K562 (cell line): ENCODE measurements around the gene PELI2. TPM values are rescaled to one million over a fixed set of nuclear protein-coding genes. Genes with fewer than 3 reads are reported as not detected.

ENCODE experiments used
- ATAC-seq: fragments of 200-7000 bp; cut with Tn5 transposase; 3 replicates; pipeline ENCODE4 v1.9.1; 2020; ENCODE audit warnings: moderate library complexity
- BruUV-seq: library from RNA; stranded (reverse); fragments of 400-500 nt; replicated peaks from 2 replicates; lab custom pipeline; 2021; lab: Mats Ljungman, UMichigan
- CTCF ChIA-PET: fragments of 300-600 bp; formaldehyde crosslinking; extraction: SDS; loops from one replicate; lab custom pipeline; 2021; ENCODE audit warnings: low intra/inter-chr PET ratio; lab: Yijun Ruan, JAX
- POLR2A ChIA-PET: fragments of 300-600, 350-650 bp; sonication (Branson Sonifier 250); formaldehyde crosslinking; extraction: SDS; loops from one replicate; lab custom pipeline; 2021; ENCODE audit warnings: antibody characterized with exemption, inconsistent platforms; lab: Yijun Ruan, JAX
- DNase-seq, 4 experiments: peaks; one replicate each; pipeline versions ENCODE4 v3.0.0 to v3.0.0-alpha.2; 2011 to 2018; ENCODE audit warnings: low spot score in 3 of 4, mixed read lengths in 3 of 4; ENCODE audit errors: extremely low read depth in 1 of 4
- FAIRE-seq: peaks from 2 replicates; lab custom pipeline; 2011; peaks lifted over from hg19 to GRCh38; lab: Jason Lieb, UNC
- H2AFZ ChIP-seq: 2 replicates; pipeline ENCODE4 v1.6.0; 2011; ENCODE audit warnings: low read depth, low read length, control low read depth, inconsistent platforms
- H3K27ac ChIP-seq: fragments of 200-600 bp; 3 replicates; pipeline ENCODE4 v1.8.0; 2011; ENCODE audit warnings: low read depth, mild to moderate bottlenecking, control low read depth, inconsistent platforms, low read length, moderate library complexity, mixed read lengths; ENCODE audit errors: extremely low read depth
- H3K27me3 ChIP-seq, 2 experiments: fragments of 300-600 bp in 1 of 2; 2 replicates in 1 of 2; 3 replicates in 1 of 2; pipeline versions ENCODE4 v1.6.0 to v1.8.0; 2011; ENCODE audit warnings: inconsistent platforms in 2 of 2, low read length in 2 of 2, mild to moderate bottlenecking in 1 of 2, mixed read lengths in 1 of 2, moderate library complexity in 1 of 2; ENCODE audit not compliant: control insufficient read depth in 2 of 2, insufficient read depth in 2 of 2
- H3K36me3 ChIP-seq: fragments of 300-600 bp; 3 replicates; pipeline ENCODE4 v1.8.0; 2011; ENCODE audit warnings: mild to moderate bottlenecking, low read length, inconsistent platforms; ENCODE audit not compliant: control insufficient read depth, insufficient read depth
- H3K4me1 ChIP-seq, 2 experiments: fragments of 200-600 bp in 1 of 2; replicated peaks in 1 of 2; 2 replicates in 1 of 2; 3 replicates in 1 of 2; pipeline versions ENCODE4 v1.5.1 to v1.8.0; 2011; ENCODE audit warnings: inconsistent platforms in 2 of 2, low read length in 2 of 2, mild to moderate bottlenecking in 1 of 2, mixed read lengths in 1 of 2, moderate library complexity in 1 of 2; ENCODE audit not compliant: control insufficient read depth in 2 of 2, insufficient read depth in 2 of 2
- H3K4me2 ChIP-seq: 2 replicates; pipeline ENCODE4 v1.6.1; 2011; ENCODE audit warnings: low read length, control low read depth, inconsistent platforms, mixed read lengths; ENCODE audit not compliant: insufficient read depth
- H3K4me3 ChIP-seq: fragments of 200-600 bp; sonication (generic), shearing (Covaris generic); 2 replicates; pipeline ENCODE4 v1.5.1; 2016; ENCODE audit warnings: control low read depth, inconsistent platforms
- H3K79me2 ChIP-seq: fragments of 200-600 bp; 3 replicates; pipeline ENCODE4 v1.8.0; 2011; ENCODE audit warnings: low read length, inconsistent platforms; ENCODE audit not compliant: control insufficient read depth, insufficient read depth
- H3K9ac ChIP-seq, 2 experiments: 2 replicates each; pipeline versions ENCODE4 v1.6.0 to v1.6.1; 2011; ENCODE audit warnings: low read depth in 2 of 2, low read length in 2 of 2, control low read depth in 1 of 2, inconsistent platforms in 1 of 2, mild to moderate bottlenecking in 1 of 2, mixed read lengths in 1 of 2; ENCODE audit not compliant: insufficient read depth in 1 of 2
- H3K9me1 ChIP-seq: one replicate; pipeline ENCODE4 v1.6.0; 2011; ENCODE audit warnings: inconsistent platforms, mild to moderate bottlenecking, low read length, moderate library complexity; ENCODE audit not compliant: control insufficient read depth, insufficient read depth
- H3K9me3 ChIP-seq: replicated peaks from 2 replicates; pipeline ENCODE4 v1.5.1; 2011; ENCODE audit warnings: low read depth, low read length, inconsistent platforms; ENCODE audit not compliant: control insufficient read depth, insufficient read depth
- H4K20me1 ChIP-seq: replicated peaks from 2 replicates; pipeline ENCODE4 v1.6.1; 2011; ENCODE audit warnings: low read length, inconsistent platforms, mixed read lengths; ENCODE audit not compliant: control insufficient read depth, insufficient read depth
- EP300 ChIP-seq: IDR thresholded peaks from 2 replicates; pipeline ENCODE4 v1.6.1; 2012; ENCODE audit warnings: low read length, improper control_type of control experiment
- LEF1 ChIP-seq: fragments of 450-650 bp; IDR thresholded peaks from 2 replicates; pipeline ENCODE4 v1.6.1; 2016; ENCODE audit warnings: mild to moderate bottlenecking
- MTA3 ChIP-seq: fragments of 450-650 bp; formaldehyde crosslinking; IDR thresholded peaks from 2 replicates; pipeline ENCODE4 v1.6.1; 2017; ENCODE audit warnings: mild to moderate bottlenecking, borderline replicate concordance
- WGBS: fragments of 100-300 bp; shearing (Covaris generic); methylation state at CpG from one replicate; pipeline ENCODE4 v1.1.6; 2016; ENCODE audit warnings: low coverage, mixed read lengths; ENCODE audit not compliant: insufficient coverage; ENCODE audit errors: missing lambda C conversion rate; 5-methylcytosine and 5-hydroxymethylcytosine counted together
- in situ Hi-C: fragments of 300-500 bp; cut with MboI; formaldehyde crosslinking; loops from 4 replicates; pipeline ENCODE4 v1.15.0; 2018; ENCODE audit warnings: inconsistent platforms, mixed read lengths
- intact Hi-C: fragments of 100-400 bp; cut with micrococcal nuclease; formaldehyde crosslinking; loops from 2 replicates; pipeline ENCODE4 v1.14.2; 2022
- polyA plus RNA-seq, 8 experiments: library from polyadenylated mRNA; depleted of rRNA in 4 of 8; stranded (reverse) in 5 of 8; unstranded in 3 of 8; fragments of >200 nt; fragmentation: Nextera tagmentation in 2 of 8; fragmentation: Illumina TruSeq in 1 of 8; extraction: Ambion mirVana in 2 of 8; extraction: Trizol in 1 of 8; gene quantifications; 2 replicates each; pipeline versions ENCODE4 v1.2.1 to v1.2.3, GENCODE V29; 2011 to 2014; ENCODE audit warnings: inconsistent platforms in 1 of 8, missing spikeins in 1 of 8
- total RNA-seq, 7 experiments: library from RNA; depleted of rRNA in 6 of 7; stranded (reverse); fragments of >200 nt in 6 of 7; fragmentation: Illumina TruSeq in 2 of 7; extraction: Trizol in 2 of 7; gene quantifications; 2 replicates each; pipeline versions ENCODE4 v1.2.1 to v1.2.3, GENCODE V29; 2011 to 2021; ENCODE audit warnings: low replicate concordance in 1 of 7
- TF ChIP-seq, protein P1 (sequence below): fragments of 450-650 bp; IDR thresholded peaks from 2 replicates; pipeline ENCODE4 v1.6.1; 2016; ENCODE audit warnings: missing biosample characterization, missing genetic modification characterization
- TF ChIP-seq, protein P2 (sequence below), 2 experiments: fragments of 150-350 bp in 1 of 2; IDR thresholded peaks; 2 replicates each; pipeline ENCODE4 v1.6.1; 2012 to 2016; ENCODE audit warnings: low read depth in 2 of 2, low read length in 2 of 2, mild to moderate bottlenecking in 1 of 2, moderate library complexity in 1 of 2
- TF ChIP-seq, protein P3 (sequence below): fragments of 250-450 bp; sonication (Bioruptor Pico); IDR thresholded peaks from 2 replicates; pipeline ENCODE4 v1.4.0; 2020
- TF ChIP-seq, protein P4 (sequence below): sonication (generic); formaldehyde crosslinking; IDR thresholded peaks from 2 replicates; pipeline ENCODE4 v1.8.0; 2022; ENCODE audit warnings: mild to moderate bottlenecking, low read depth, missing genetic modification reagents

The PELI2 gene
- total and polyA plus RNA-seq, 9 of the 15 experiments (the other 6 are each of a cell fraction or from before 2014, with no cell fraction given): 0.20 to 1.5 (median 0.44) TPM

DNA sequence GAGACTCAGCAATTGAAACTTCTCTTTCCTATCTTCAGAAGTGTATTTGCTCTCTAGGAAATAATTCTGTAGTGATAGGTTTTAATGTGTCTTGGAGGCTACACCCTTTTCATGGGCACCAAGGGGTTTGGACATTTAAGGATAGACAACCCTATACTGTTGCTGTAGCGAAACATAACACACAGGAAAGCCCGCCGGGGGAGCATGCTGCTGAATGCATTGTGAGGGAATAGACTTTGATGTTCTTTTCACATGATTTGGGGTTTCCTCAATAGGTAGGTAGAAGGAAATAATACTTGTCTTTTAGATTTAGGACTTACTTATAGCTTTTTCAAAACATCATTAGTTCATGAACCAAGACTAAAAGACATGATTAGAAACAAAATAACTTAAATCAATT lies 97.0 kb downstream of the PELI2 start:
- WGBS: 93% methylated on average over 3 of the region's 3 CpGs
- no peak for ATAC-seq
- Histone ChIP-seq H3K9ac (no peak overlapping the region), H3K4me3 (no peak overlapping the region), H3K36me3 (no peaks in the 10 kb centered on the region), H4K20me1 (no peaks in the 10 kb centered on the region), H3K9me3 (no peaks in the 10 kb centered on the region), H2AFZ (no peak overlapping the region), H3K4me1 (peaks cover 6 to 26% of the 10 kb centered on the region in 2 experiments; a peak in 4 of 5 replicates), H3K27ac (no peak overlapping the region), H3K27me3 (no peaks in the 10 kb centered on the region), H3K4me2 (no peak overlapping the region), H3K9me1 (no peaks in the 10 kb centered on the region)
- BruUV-seq: no TSS peak
- ChIA-PET POLR2A (interaction anchor here (1.0 kb wide), 1 partner anchor 10 kb away, joined by 6 read pairs; no protein-coding TSS in a partner anchor), CTCF (no interaction called here)
- intact Hi-C loops (loop anchor here (10.0 kb wide), 1 partner anchor 120 kb away; no protein-coding TSS in a partner anchor), in situ Hi-C loops (no loop called here)
- FAIRE-seq: no peak
- TF ChIP-seq, protein P1, sequence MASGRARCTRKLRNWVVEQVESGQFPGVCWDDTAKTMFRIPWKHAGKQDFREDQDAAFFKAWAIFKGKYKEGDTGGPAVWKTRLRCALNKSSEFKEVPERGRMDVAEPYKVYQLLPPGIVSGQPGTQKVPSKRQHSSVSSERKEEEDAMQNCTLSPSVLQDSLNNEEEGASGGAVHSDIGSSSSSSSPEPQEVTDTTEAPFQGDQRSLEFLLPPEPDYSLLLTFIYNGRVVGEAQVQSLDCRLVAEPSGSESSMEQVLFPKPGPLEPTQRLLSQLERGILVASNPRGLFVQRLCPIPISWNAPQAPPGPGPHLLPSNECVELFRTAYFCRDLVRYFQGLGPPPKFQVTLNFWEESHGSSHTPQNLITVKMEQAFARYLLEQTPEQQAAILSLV (tag): no peak
- TF ChIP-seq EP300: no peak
- TF ChIP-seq, protein P2, sequence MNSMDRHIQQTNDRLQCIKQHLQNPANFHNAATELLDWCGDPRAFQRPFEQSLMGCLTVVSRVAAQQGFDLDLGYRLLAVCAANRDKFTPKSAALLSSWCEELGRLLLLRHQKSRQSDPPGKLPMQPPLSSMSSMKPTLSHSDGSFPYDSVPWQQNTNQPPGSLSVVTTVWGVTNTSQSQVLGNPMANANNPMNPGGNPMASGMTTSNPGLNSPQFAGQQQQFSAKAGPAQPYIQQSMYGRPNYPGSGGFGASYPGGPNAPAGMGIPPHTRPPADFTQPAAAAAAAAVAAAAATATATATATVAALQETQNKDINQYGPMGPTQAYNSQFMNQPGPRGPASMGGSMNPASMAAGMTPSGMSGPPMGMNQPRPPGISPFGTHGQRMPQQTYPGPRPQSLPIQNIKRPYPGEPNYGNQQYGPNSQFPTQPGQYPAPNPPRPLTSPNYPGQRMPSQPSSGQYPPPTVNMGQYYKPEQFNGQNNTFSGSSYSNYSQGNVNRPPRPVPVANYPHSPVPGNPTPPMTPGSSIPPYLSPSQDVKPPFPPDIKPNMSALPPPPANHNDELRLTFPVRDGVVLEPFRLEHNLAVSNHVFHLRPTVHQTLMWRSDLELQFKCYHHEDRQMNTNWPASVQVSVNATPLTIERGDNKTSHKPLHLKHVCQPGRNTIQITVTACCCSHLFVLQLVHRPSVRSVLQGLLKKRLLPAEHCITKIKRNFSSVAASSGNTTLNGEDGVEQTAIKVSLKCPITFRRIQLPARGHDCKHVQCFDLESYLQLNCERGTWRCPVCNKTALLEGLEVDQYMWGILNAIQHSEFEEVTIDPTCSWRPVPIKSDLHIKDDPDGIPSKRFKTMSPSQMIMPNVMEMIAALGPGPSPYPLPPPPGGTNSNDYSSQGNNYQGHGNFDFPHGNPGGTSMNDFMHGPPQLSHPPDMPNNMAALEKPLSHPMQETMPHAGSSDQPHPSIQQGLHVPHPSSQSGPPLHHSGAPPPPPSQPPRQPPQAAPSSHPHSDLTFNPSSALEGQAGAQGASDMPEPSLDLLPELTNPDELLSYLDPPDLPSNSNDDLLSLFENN (IDR thresholded peaks at IDR 0.05; ENCODE audit: low read depth in 2 of 2, low read length in 2 of 2): no peak
- TF ChIP-seq, protein P3, sequence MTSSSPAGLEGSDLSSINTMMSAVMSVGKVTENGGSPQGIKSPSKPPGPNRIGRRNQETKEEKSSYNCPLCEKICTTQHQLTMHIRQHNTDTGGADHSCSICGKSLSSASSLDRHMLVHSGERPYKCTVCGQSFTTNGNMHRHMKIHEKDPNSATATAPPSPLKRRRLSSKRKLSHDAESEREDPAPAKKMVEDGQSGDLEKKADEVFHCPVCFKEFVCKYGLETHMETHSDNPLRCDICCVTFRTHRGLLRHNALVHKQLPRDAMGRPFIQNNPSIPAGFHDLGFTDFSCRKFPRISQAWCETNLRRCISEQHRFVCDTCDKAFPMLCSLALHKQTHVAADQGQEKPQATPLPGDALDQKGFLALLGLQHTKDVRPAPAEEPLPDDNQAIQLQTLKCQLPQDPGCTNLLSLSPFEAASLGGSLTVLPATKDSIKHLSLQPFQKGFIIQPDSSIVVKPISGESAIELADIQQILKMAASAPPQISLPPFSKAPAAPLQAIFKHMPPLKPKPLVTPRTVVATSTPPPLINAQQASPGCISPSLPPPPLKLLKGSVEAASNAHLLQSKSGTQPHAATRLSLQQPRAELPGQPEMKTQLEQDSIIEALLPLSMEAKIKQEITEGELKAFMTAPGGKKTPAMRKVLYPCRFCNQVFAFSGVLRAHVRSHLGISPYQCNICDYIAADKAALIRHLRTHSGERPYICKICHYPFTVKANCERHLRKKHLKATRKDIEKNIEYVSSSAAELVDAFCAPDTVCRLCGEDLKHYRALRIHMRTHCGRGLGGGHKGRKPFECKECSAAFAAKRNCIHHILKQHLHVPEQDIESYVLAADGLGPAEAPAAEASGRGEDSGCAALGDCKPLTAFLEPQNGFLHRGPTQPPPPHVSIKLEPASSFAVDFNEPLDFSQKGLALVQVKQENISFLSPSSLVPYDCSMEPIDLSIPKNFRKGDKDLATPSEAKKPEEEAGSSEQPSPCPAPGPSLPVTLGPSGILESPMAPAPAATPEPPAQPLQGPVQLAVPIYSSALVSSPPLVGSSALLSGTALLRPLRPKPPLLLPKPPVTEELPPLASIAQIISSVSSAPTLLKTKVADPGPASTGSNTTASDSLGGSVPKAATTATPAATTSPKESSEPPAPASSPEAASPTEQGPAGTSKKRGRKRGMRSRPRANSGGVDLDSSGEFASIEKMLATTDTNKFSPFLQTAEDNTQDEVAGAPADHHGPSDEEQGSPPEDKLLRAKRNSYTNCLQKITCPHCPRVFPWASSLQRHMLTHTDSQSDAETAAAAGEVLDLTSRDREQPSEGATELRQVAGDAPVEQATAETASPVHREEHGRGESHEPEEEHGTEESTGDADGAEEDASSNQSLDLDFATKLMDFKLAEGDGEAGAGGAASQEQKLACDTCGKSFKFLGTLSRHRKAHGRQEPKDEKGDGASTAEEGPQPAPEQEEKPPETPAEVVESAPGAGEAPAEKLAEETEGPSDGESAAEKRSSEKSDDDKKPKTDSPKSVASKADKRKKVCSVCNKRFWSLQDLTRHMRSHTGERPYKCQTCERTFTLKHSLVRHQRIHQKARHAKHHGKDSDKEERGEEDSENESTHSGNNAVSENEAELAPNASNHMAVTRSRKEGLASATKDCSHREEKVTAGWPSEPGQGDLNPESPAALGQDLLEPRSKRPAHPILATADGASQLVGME (CRISPR knock-in tag): no peak
- TF ChIP-seq MTA3: no peak
- TF ChIP-seq LEF1: no peak
- TF ChIP-seq, protein P4, sequence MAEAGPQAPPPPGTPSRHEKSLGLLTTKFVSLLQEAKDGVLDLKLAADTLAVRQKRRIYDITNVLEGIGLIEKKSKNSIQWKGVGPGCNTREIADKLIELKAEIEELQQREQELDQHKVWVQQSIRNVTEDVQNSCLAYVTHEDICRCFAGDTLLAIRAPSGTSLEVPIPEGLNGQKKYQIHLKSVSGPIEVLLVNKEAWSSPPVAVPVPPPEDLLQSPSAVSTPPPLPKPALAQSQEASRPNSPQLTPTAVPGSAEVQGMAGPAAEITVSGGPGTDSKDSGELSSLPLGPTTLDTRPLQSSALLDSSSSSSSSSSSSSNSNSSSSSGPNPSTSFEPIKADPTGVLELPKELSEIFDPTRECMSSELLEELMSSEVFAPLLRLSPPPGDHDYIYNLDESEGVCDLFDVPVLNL: no peak
- TF ChIP-seq, all 486 proteins: peak for 0
- H3K79me2 ChIP-seq: no peaks in the 10 kb centered on the region
- no peak for DNase-seq
